H1 (cell line): ENCODE measurements around the gene LAMC3. TPM values are rescaled to one million over a fixed set of nuclear protein-coding genes. Genes with fewer than 3 reads are reported as not detected.
A peak's percentile ranks its signal among the peaks of the same experiment; 100 is the strongest.

Experiments
- CTCF ChIA-PET: fragments of 300-600 bp; sonication (Branson Sonifier 250); formaldehyde crosslinking; loops from one replicate; lab custom pipeline; 2021; ENCODE audit not compliant: partially characterized antibody; lab: Charles Lee
- POLR2A ChIA-PET: fragments of 300-600 bp; sonication (Branson Sonifier 250); formaldehyde crosslinking; loops from one replicate; lab custom pipeline; 2021; ENCODE audit warnings: inconsistent platforms; ENCODE audit not compliant: partially characterized antibody; lab: Charles Lee
- DNase-seq, 2 experiments: peaks; one replicate each; pipeline versions ENCODE4 v3.0.0 to v3.0.0-alpha.2; 2010 to 2022; ENCODE audit warnings: low spot score in 2 of 2, low read depth in 1 of 2, mixed read lengths in 1 of 2
- FAIRE-seq: peaks from 2 replicates; lab custom pipeline; 2011; peaks lifted over from hg19 to GRCh38; lab: Jason Lieb, UNC
- H2AFZ ChIP-seq: 2 replicates; pipeline ENCODE4 v1.8.1; 2012; ENCODE audit warnings: low read length, inconsistent platforms
- H2AK5ac ChIP-seq: 2 replicates; pipeline ENCODE4 v1.6.1; 2013; ENCODE audit warnings: low read depth, low read length
- H2BK120ac ChIP-seq: replicated peaks from 2 replicates; pipeline ENCODE3; 2013; ENCODE audit warnings: low read depth, low read length, inconsistent platforms
- H2BK12ac ChIP-seq: 2 replicates; pipeline ENCODE4 v1.6.1; 2013; ENCODE audit warnings: low read depth, low read length
- H2BK15ac ChIP-seq: 2 replicates; pipeline ENCODE4 v1.6.1; 2013; ENCODE audit warnings: low read length
- H2BK20ac ChIP-seq: 2 replicates; pipeline ENCODE4 v1.6.1; 2013; ENCODE audit warnings: low read length
- H2BK5ac ChIP-seq: 2 replicates; pipeline ENCODE4 v1.6.1; 2013; ENCODE audit warnings: low read depth, low read length
- H3K14ac ChIP-seq: 2 replicates; pipeline ENCODE4 v1.6.1; 2013; ENCODE audit warnings: inconsistent platforms; ENCODE audit not compliant: insufficient read length
- H3K18ac ChIP-seq: 2 replicates; pipeline ENCODE4 v1.6.1; 2013; ENCODE audit warnings: low read length; ENCODE audit errors: extremely low read depth
- H3K23ac ChIP-seq: 2 replicates; pipeline ENCODE4 v1.6.1; 2013; ENCODE audit warnings: inconsistent platforms; ENCODE audit not compliant: insufficient read length
- H3K23me2 ChIP-seq: 2 replicates; pipeline ENCODE4 v1.6.1; 2013; ENCODE audit warnings: low read depth, low read length
- H3K27ac ChIP-seq: 2 replicates; pipeline ENCODE4 v1.6.1; 2011; ENCODE audit warnings: low read depth, low read length, inconsistent platforms
- H3K27me3 ChIP-seq, 4 experiments: replicated peaks in 1 of 4; 1 replicate in 1 of 4; 2 replicates in 3 of 4; pipeline versions ENCODE4 v1.6.1 to v1.8.1; 2011 to 2013; ENCODE audit warnings: low read length in 3 of 4, mild to moderate bottlenecking in 3 of 4, inconsistent platforms in 2 of 4, mixed read lengths in 2 of 4, moderate library complexity in 1 of 4; ENCODE audit not compliant: control insufficient read depth in 3 of 4, insufficient read depth in 3 of 4; ENCODE audit errors: extremely low read depth in 1 of 4
- H3K36me3 ChIP-seq, 4 experiments: 2 replicates each; pipeline versions ENCODE4 v1.6.1 to v1.8.1; 2011 to 2013; ENCODE audit warnings: mild to moderate bottlenecking in 4 of 4, low read length in 3 of 4, moderate library complexity in 2 of 4, control low read depth in 1 of 4, inconsistent platforms in 1 of 4; ENCODE audit not compliant: insufficient read depth in 4 of 4, control insufficient read depth in 2 of 4
- H3K4ac ChIP-seq: replicated peaks from 2 replicates; pipeline ENCODE3; 2013; ENCODE audit warnings: low read length, low read depth, mixed read lengths, inconsistent platforms; ENCODE audit not compliant: insufficient read length
- H3K4me1 ChIP-seq, 4 experiments: replicated peaks in 1 of 4; 1 replicate in 1 of 4; 2 replicates in 3 of 4; pipeline versions ENCODE4 v1.6.1 to v1.8.1; 2011 to 2013; ENCODE audit warnings: low read length in 3 of 4, inconsistent platforms in 2 of 4, mixed read lengths in 1 of 4; ENCODE audit not compliant: insufficient read depth in 4 of 4, control insufficient read depth in 3 of 4
- H3K4me2 ChIP-seq, 2 experiments: 2 replicates each; pipeline versions ENCODE4 v1.6.1 to v1.8.1; 2011 to 2013; ENCODE audit warnings: low read depth in 2 of 2, low read length in 2 of 2, control low read depth in 1 of 2, inconsistent platforms in 1 of 2, mild to moderate bottlenecking in 1 of 2; ENCODE audit not compliant: insufficient read depth in 1 of 2
- H3K4me3 ChIP-seq, 4 experiments: fragments of 200-600, 300-600 bp in 1 of 4; sonication (generic), shearing (Covaris generic), sonication (Bioruptor Twin) in 1 of 4; 2 replicates each; pipeline versions ENCODE4 v1.5.1 to v1.8.1; 2011 to 2016; ENCODE audit warnings: low read length in 4 of 4, low read depth in 3 of 4, control low read depth in 2 of 4, inconsistent platforms in 2 of 4, mild to moderate bottlenecking in 2 of 4, mixed read lengths in 1 of 4, moderate library complexity in 1 of 4; ENCODE audit not compliant: insufficient read depth in 2 of 4; ENCODE audit errors: extremely low read depth in 1 of 4
- H3K56ac ChIP-seq: replicated peaks from 2 replicates; pipeline ENCODE3; 2013; ENCODE audit warnings: low read depth, mild to moderate bottlenecking, mixed read lengths, low read length, inconsistent platforms; ENCODE audit not compliant: insufficient read length
- H3K79me1 ChIP-seq: 2 replicates; pipeline ENCODE4 v1.6.1; 2013; ENCODE audit warnings: low read depth, low read length, control low read depth
- H3K79me2 ChIP-seq, 2 experiments: 2 replicates each; pipeline versions ENCODE4 v1.6.1 to v1.8.1; 2012 to 2013; ENCODE audit warnings: low read length in 2 of 2, mild to moderate bottlenecking in 2 of 2, inconsistent platforms in 1 of 2; ENCODE audit not compliant: insufficient read depth in 2 of 2, control insufficient read depth in 1 of 2
- H3K9ac ChIP-seq, 4 experiments: replicated peaks in 1 of 4; 1 replicate in 1 of 4; 2 replicates in 3 of 4; pipeline versions ENCODE4 v1.6.1 to v1.8.1; 2011 to 2013; ENCODE audit warnings: low read depth in 3 of 4, low read length in 3 of 4, control low read depth in 2 of 4, mild to moderate bottlenecking in 2 of 4, moderate library complexity in 2 of 4, inconsistent platforms in 1 of 4; ENCODE audit errors: extremely low read depth in 1 of 4
- H3K9me3 ChIP-seq, 2 experiments: 2 replicates each; pipeline versions ENCODE4 v1.6.1 to v1.8.1; 2012 to 2013; ENCODE audit warnings: mild to moderate bottlenecking in 2 of 2, moderate library complexity in 2 of 2, control low read depth in 1 of 2, inconsistent platforms in 1 of 2, low read depth in 1 of 2, low read length in 1 of 2, mixed read lengths in 1 of 2; ENCODE audit not compliant: insufficient read depth in 2 of 2
- H4K20me1 ChIP-seq, 2 experiments: replicated peaks in 1 of 2; 2 replicates each; pipeline versions ENCODE3 to v1.8.1; 2011 to 2013; ENCODE audit warnings: inconsistent platforms in 2 of 2, low read length in 2 of 2, mild to moderate bottlenecking in 1 of 2; ENCODE audit not compliant: insufficient read depth in 2 of 2, control insufficient read depth in 1 of 2
- H4K5ac ChIP-seq: 2 replicates; pipeline ENCODE4 v1.6.1; 2013; ENCODE audit warnings: low read length, low read depth, mixed read lengths, inconsistent platforms; ENCODE audit not compliant: insufficient read length
- H4K8ac ChIP-seq: 2 replicates; pipeline ENCODE4 v1.8.0; 2013; ENCODE audit warnings: mild to moderate bottlenecking, moderate library complexity, low read length, inconsistent platforms; ENCODE audit not compliant: insufficient read depth; ENCODE audit errors: extremely low read depth
- H4K91ac ChIP-seq: replicated peaks from 2 replicates; pipeline ENCODE3; 2013; ENCODE audit warnings: low read length, mixed read lengths, inconsistent platforms; ENCODE audit not compliant: insufficient read length
- BACH1 ChIP-seq: IDR thresholded peaks from 2 replicates; pipeline ENCODE4 v1.6.1; 2012; ENCODE audit warnings: low read length, improper control_type of control experiment
- CBX8 ChIP-seq: fragments of 300-800, 300-1000 bp; sonication (generic); IDR thresholded peaks from 2 replicates; pipeline ENCODE4 v1.7.1; 2016; ENCODE audit warnings: low read depth, low read length, borderline replicate concordance
- EZH2 ChIP-seq: fragments of 200-600 bp; sonication (generic); IDR thresholded peaks from 2 replicates; pipeline ENCODE4 v1.7.1; 2012; ENCODE audit warnings: low read depth, mild to moderate bottlenecking, moderate library complexity, low read length, inconsistent platforms; ENCODE audit not compliant: severe bottlenecking
- KDM5A ChIP-seq: fragments of 200-600 bp; IDR thresholded peaks from 2 replicates; pipeline ENCODE4 v1.7.1; 2012; ENCODE audit warnings: mild to moderate bottlenecking, low read length, inconsistent platforms, mixed read lengths
- MAX ChIP-seq: IDR thresholded peaks from 2 replicates; pipeline ENCODE4 v1.6.1; 2012; ENCODE audit warnings: inconsistent platforms
- NANOG ChIP-seq: IDR thresholded peaks from 2 replicates; pipeline ENCODE4 v1.6.1; 2011; ENCODE audit warnings: low read length, low read depth, mild to moderate bottlenecking, inconsistent platforms; ENCODE audit not compliant: insufficient read depth, poor library complexity, severe bottlenecking
- NRF1 ChIP-seq: IDR thresholded peaks from 2 replicates; pipeline ENCODE4 v1.6.1; 2011; ENCODE audit warnings: mild to moderate bottlenecking, low read depth, low read length, improper control_type of control experiment
- RBBP5 ChIP-seq: IDR thresholded peaks from 2 replicates; pipeline ENCODE4 v1.7.1; 2012; ENCODE audit warnings: low read depth, mild to moderate bottlenecking, inconsistent platforms, low read length, moderate library complexity, borderline replicate concordance
- RFX5 ChIP-seq: IDR thresholded peaks from 2 replicates; pipeline ENCODE4 v1.6.1; 2011; ENCODE audit warnings: low read depth, low read length, improper control_type of control experiment, borderline replicate concordance
- RXRA ChIP-seq: IDR thresholded peaks from 2 replicates; pipeline ENCODE4 v1.6.1; 2011; ENCODE audit warnings: low read depth, mild to moderate bottlenecking, low read length, moderate library complexity; ENCODE audit not compliant: insufficient read depth
- SP1 ChIP-seq: IDR thresholded peaks from 2 replicates; pipeline ENCODE4 v1.6.1; 2011; ENCODE audit warnings: low read depth, low read length
- WGBS, 2 experiments: shearing (Covaris generic) in 1 of 2; methylation state at CpG; one replicate each; pipeline versions ENCODE4 v1.1.6 to v1.1.7; 2013 to 2015; ENCODE audit warnings: low lambda C conversion rate in 2 of 2, mixed read lengths in 2 of 2, inconsistent platforms in 1 of 2, low coverage in 1 of 2, missing lambda C conversion rate in 1 of 2; ENCODE audit not compliant: insufficient replicate concordance in 2 of 2, insufficient coverage in 1 of 2, insufficient read length in 1 of 2; ENCODE audit errors: extremely low coverage in 1 of 2, missing lambda C conversion rate in 1 of 2; 5-methylcytosine and 5-hydroxymethylcytosine counted together
- polyA plus RNA-seq, 7 experiments: library from polyadenylated mRNA; depleted of rRNA in 3 of 7; stranded (reverse) in 5 of 7; unstranded in 2 of 7; fragments of >200 nt in 5 of 7; fragments of 200-250 nt in 2 of 7; gene quantifications; 1 replicate in 5 of 7; 2 replicates in 1 of 7; 4 replicates in 1 of 7; pipeline versions ENCODE4 v1.2.1 to v1.2.3, GENCODE V29; 2011 to 2013; ENCODE audit warnings: missing spikeins in 2 of 7, mixed read lengths in 2 of 7
- total RNA-seq: library from RNA; stranded (reverse); fragmentation: NEBNext Ultra II Directional; extraction: Animal tissue kit (Norgen Biotek cat#: 25700); gene quantifications from 2 replicates; pipeline ENCODE4 v1.2.1, GENCODE V29; 2021

Gene LAMC3
- total and polyA plus RNA-seq, 2 of the 8 experiments (the other 6 are each of a cell fraction or from before 2014, with no cell fraction given), result 9.3 to 12.3 TPM

- DNase-seq (no peak), FAIRE-seq (no peak)
- H3K4ac ChIP-seq, result no peak overlapping the region
- H2BK5ac ChIP-seq, result no peak overlapping the region; the same call in 1 of the 2 replicates
- no peaks in the 10 kb centered on the region for H3K79me1 ChIP-seq
- H3K14ac ChIP-seq, result no peak overlapping the region
- no peak overlapping the region for H2BK15ac ChIP-seq
- no peak overlapping the region for H3K4me3 ChIP-seq
- H3K4me1 ChIP-seq, result peaks cover 3 to 21% (median 10%) of the 10 kb centered on the region in 4 experiments; a peak in 5 of 7 replicates
- no peak overlapping the region; the same call in 1 of the 2 replicates for H3K18ac ChIP-seq
- no peaks in the 10 kb centered on the region for H3K9me3 ChIP-seq
- peaks cover 7% of the 10 kb centered on the region; the same call in 1 of the 2 replicates for H3K23me2 ChIP-seq
- no peak overlapping the region for H4K91ac ChIP-seq
- CTCF ChIA-PET, result interaction anchor here (1.0 to 9.1 kb wide), 6 partner anchors 9 to 53 kb away, joined by 3 to 69 read pairs (median 4); no protein-coding TSS in a partner anchor
- no peak overlapping the region for H4K5ac ChIP-seq
- no peak overlapping the region; the same call in 1 of the 2 replicates for H4K8ac ChIP-seq
- no peaks in the 10 kb centered on the region for H3K36me3 ChIP-seq
- no peak overlapping the region for H2BK12ac ChIP-seq
- H2BK20ac ChIP-seq, result no peak overlapping the region
- H2AFZ ChIP-seq, result no peak overlapping the region
- POLR2A ChIA-PET, result no interaction called here
- no peak overlapping the region for H3K4me2 ChIP-seq
- no peak overlapping the region for H3K27ac ChIP-seq
- no peak overlapping the region for H2BK120ac ChIP-seq
- peaks cover 0 to 1% (median 0%) of the 10 kb centered on the region in 4 experiments; a peak in 1 of 7 replicates for H3K27me3 ChIP-seq
- WGBS, 2 experiments, result 82% methylated on average over 11 of the region's 14 CpGs; no CpG with 5 or more reads in 1 of the 2 experiments
- H3K56ac ChIP-seq, result no peak overlapping the region
- H3K9ac ChIP-seq, result no peak overlapping the region
- H3K23ac ChIP-seq, result no peak overlapping the region
- peaks cover 0 to 8% of the 10 kb centered on the region in 2 experiments for H4K20me1 ChIP-seq
- H3K79me2 ChIP-seq, result no peaks in the 10 kb centered on the region
- 0 out of 2 replicates have a peak overlapping the region, but pooled peaks have one; percentile 24 for H2AK5ac ChIP-seq
- TF ChIP-seq NANOG, result no peak
- TF ChIP-seq CBX8, result no peak
- TF ChIP-seq MAX, result no peak
- no peak for TF ChIP-seq BACH1
- no peak for TF ChIP-seq SP1
- TF ChIP-seq EZH2, result no peak
- TF ChIP-seq KDM5A, result no peak
- no peak for TF ChIP-seq RXRA
- no peak for TF ChIP-seq RFX5
- no peak for TF ChIP-seq NRF1
- no peak for TF ChIP-seq RBBP5
Measured at GRCh38 chr9:130993303-130994030, 15.5 kb upstream of the LAMC3 start.
